Tibial nerve (tissue), 4 donors: Measurements from ENCODE around the gene IQGAP2. TPM values are rescaled to one million over a fixed set of nuclear protein-coding genes. Genes with fewer than 3 reads are reported as not detected.

Experiments
- DNase-seq, 2 donors: peaks; one replicate each; pipeline ENCODE4 v3.0.0-alpha.2; 2019; ENCODE audit warnings: low spot score in 2 of 2
- H3K27ac ChIP-seq, 4 donors: fragments of 200-600 bp; sonication (generic) in 3 of 4; one replicate each; pipeline ENCODE4 v1.5.1; 2017 to 2019; ENCODE audit warnings: mild to moderate bottlenecking in 1 of 4
- H3K27me3 ChIP-seq, 2 donors: fragments of 200-600 bp; sonication (generic) in 1 of 2; one replicate each; pipeline versions ENCODE4 v1.5.1 to v1.6.0; 2017 to 2019
- H3K36me3 ChIP-seq, 3 donors: fragments of 200-600 bp; sonication (generic); one replicate each; pipeline ENCODE4 v1.5.1; 2018 to 2019
- H3K4me1 ChIP-seq, 4 donors: fragments of 200-600 bp; sonication (generic) in 3 of 4; one replicate each; pipeline ENCODE4 v1.5.1; 2017 to 2019
- H3K4me3 ChIP-seq, 4 donors: fragments of 200-600 bp; sonication (generic) in 3 of 4; one replicate each; pipeline ENCODE4 v1.5.1; 2017 to 2019; ENCODE audit warnings: mild to moderate bottlenecking in 1 of 4, moderate library complexity in 1 of 4
- H3K9me3 ChIP-seq, 4 donors: fragments of 200-600 bp; sonication (generic) in 3 of 4; one replicate each; pipeline ENCODE4 v1.5.1; 2017 to 2019
- CTCF ChIP-seq, 5 experiments: fragments of 200-600 bp in 3 of 5; fragments of 450-650 bp in 2 of 5; sonication (generic) in 3 of 5; IDR thresholded peaks; one replicate each; pipeline ENCODE4 v1.5.1; 2016 to 2019; ENCODE audit warnings: antibody characterized with exemption in 5 of 5, mild to moderate bottlenecking in 3 of 5, moderate library complexity in 2 of 5
- EP300 ChIP-seq, 2 donors: sonication (generic); formaldehyde crosslinking; IDR thresholded peaks; one replicate each; pipeline ENCODE4 v1.6.1; 2017; ENCODE audit warnings: antibody characterized with exemption in 2 of 2, mild to moderate bottlenecking in 1 of 2
- POLR2A ChIP-seq, 2 donors: fragments of 450-650 bp; IDR thresholded peaks; one replicate each; pipeline ENCODE4 v1.6.1; 2017; ENCODE audit warnings: antibody characterized with exemption in 2 of 2, mild to moderate bottlenecking in 2 of 2, moderate library complexity in 2 of 2
- WGBS, 2 donors: methylation state at CpG; one replicate each; pipeline ENCODE4 v1.1.5; 2018; 5-methylcytosine and 5-hydroxymethylcytosine counted together
- total RNA-seq, 4 donors: library from RNA; depleted of rRNA; stranded (reverse); fragments of >200 nt; gene quantifications; one replicate each; pipeline ENCODE4 v1.1.0, GENCODE V29; 2016

IQGAP2 gene
- total RNA-seq, 4 donors from 2014 or later, result 42.8 to 58.2 (median 52.3) TPM

GRCh38 chr5:76664079-76664478 is 261.0 kb downstream of the IQGAP2 start:
- no peak for DNase-seq
- Histone ChIP-seq H3K36me3 (peaks cover 0 to 45% (median 0%) of the 10 kb centered on the region in 3 donors), H3K4me1 (no peaks in the 10 kb centered on the region), H3K27me3 (no peaks in the 10 kb centered on the region), H3K9me3 (no peaks in the 10 kb centered on the region), H3K4me3 (no peak overlapping the region), H3K27ac (no peak overlapping the region)
- TF ChIP-seq POLR2A (IDR thresholded peaks at IDR 0.05) (no peak), EP300 (IDR thresholded peaks at IDR 0.05) (no peak), CTCF (IDR thresholded peaks at IDR 0.05) (no peak)
- WGBS, 2 donors, result 96% methylated on average over 6 of the region's 6 CpGs

GRCh38 chr5:76667495-76667894 is 264.4 kb downstream of the IQGAP2 start:
- Histone ChIP-seq H3K36me3 (peaks cover 0 to 60% (median 0%) of the 10 kb centered on the region in 3 donors), H3K9me3 (no peaks in the 10 kb centered on the region), H3K4me1 (no peaks in the 10 kb centered on the region), H3K27me3 (no peaks in the 10 kb centered on the region), H3K4me3 (no peak overlapping the region), H3K27ac (no peak overlapping the region)
- no peak for DNase-seq
- WGBS, 2 donors, result 71 to 83% methylated on average over 2 of the region's 2 CpGs
- TF ChIP-seq CTCF (IDR thresholded peaks at IDR 0.05) (no peak), EP300 (IDR thresholded peaks at IDR 0.05) (no peak), POLR2A (IDR thresholded peaks at IDR 0.05) (no peak)

GRCh38 chr5:76669245-76669644 is 266.2 kb downstream of the IQGAP2 start:
- Histone ChIP-seq H3K4me1 (no peaks in the 10 kb centered on the region), H3K36me3 (peaks cover 0 to 48% (median 0%) of the 10 kb centered on the region in 3 donors), H3K27me3 (no peaks in the 10 kb centered on the region), H3K27ac (no peak overlapping the region), H3K9me3 (no peaks in the 10 kb centered on the region), H3K4me3 (no peak overlapping the region)
- no peak for TF ChIP-seq EP300 (IDR thresholded peaks at IDR 0.05)
- no peak for TF ChIP-seq POLR2A (IDR thresholded peaks at IDR 0.05)
- TF ChIP-seq CTCF (IDR thresholded peaks at IDR 0.05), result no peak
- DNase-seq, result no peak
- 87 to 92% methylated on average over 5 of the region's 5 CpGs for WGBS, 2 donors

- TF ChIP-seq CTCF (IDR thresholded peaks at IDR 0.05) (no peak), EP300 (IDR thresholded peaks at IDR 0.05) (no peak), POLR2A (IDR thresholded peaks at IDR 0.05) (no peak)
- no peak for DNase-seq
- 77 to 78% methylated on average over 3 of the region's 3 CpGs for WGBS, 2 donors
- H3K27me3 ChIP-seq, result no peaks in the 10 kb centered on the region
- peaks cover 0 to 47% (median 0%) of the 10 kb centered on the region in 3 donors for H3K36me3 ChIP-seq
- H3K4me3 ChIP-seq, result no peak overlapping the region
- H3K4me1 ChIP-seq, result no peaks in the 10 kb centered on the region
- no peak overlapping the region for H3K27ac ChIP-seq
- no peaks in the 10 kb centered on the region for H3K9me3 ChIP-seq
Observed at GRCh38 chr5:76670508-76670907, 267.4 kb downstream of the IQGAP2 start.

GRCh38 chr5:76672242-76672641 is 269.2 kb downstream of the IQGAP2 start:
- TF ChIP-seq POLR2A (IDR thresholded peaks at IDR 0.05) (no peak), CTCF (IDR thresholded peaks at IDR 0.05) (no peak), EP300 (IDR thresholded peaks at IDR 0.05) (no peak)
- no peak for DNase-seq
- Histone ChIP-seq H3K9me3 (no peaks in the 10 kb centered on the region), H3K4me3 (no peak overlapping the region), H3K4me1 (no peaks in the 10 kb centered on the region), H3K27me3 (no peaks in the 10 kb centered on the region), H3K36me3 (peaks cover 0 to 32% (median 0%) of the 10 kb centered on the region in 3 donors), H3K27ac (no peak overlapping the region)
- WGBS, 2 donors, result 60 to 62% methylated on average over 2 of the region's 2 CpGs
